ENCODE results near the gene ADAMTS6. TPM values are rescaled to one million over a fixed set of nuclear protein-coding genes. Genes with fewer than 3 reads are reported as not detected.
"Not testable (repeated sequence)": the region's sequence is repeated elsewhere in the genome, so short reads cannot be mapped to it uniquely, and the experiment has no call there.

Gene ADAMTS6
- total and polyA plus RNA-seq, 2 experiments from 2014 or later = 0.78 to 2.0 TPM

GRCh38 chr5:65382582-65382981 is 99.1 kb downstream of the ADAMTS6 start (continued):
- TF ChIP-seq ZNF462 (CRISPR knock-in tag; IDR thresholded peaks at IDR 0.05) = no peak
- TF ChIP-seq POLR2AphosphoS5 (IDR thresholded peaks at IDR 0.05; ENCODE audit: low read depth) = no peak
- no peak for TF ChIP-seq EZH2phosphoT487 (IDR thresholded peaks at IDR 0.05; ENCODE audit: unreplicated experiment)
- TF ChIP-seq STAT1 (IDR thresholded peaks at IDR 0.05; ENCODE audit: unreplicated experiment) = no peak
- TF ChIP-seq EZH2 (IDR thresholded peaks at IDR 0.05; ENCODE audit: low read depth, unreplicated experiment) = no peak
- TF ChIP-seq, protein P1, sequence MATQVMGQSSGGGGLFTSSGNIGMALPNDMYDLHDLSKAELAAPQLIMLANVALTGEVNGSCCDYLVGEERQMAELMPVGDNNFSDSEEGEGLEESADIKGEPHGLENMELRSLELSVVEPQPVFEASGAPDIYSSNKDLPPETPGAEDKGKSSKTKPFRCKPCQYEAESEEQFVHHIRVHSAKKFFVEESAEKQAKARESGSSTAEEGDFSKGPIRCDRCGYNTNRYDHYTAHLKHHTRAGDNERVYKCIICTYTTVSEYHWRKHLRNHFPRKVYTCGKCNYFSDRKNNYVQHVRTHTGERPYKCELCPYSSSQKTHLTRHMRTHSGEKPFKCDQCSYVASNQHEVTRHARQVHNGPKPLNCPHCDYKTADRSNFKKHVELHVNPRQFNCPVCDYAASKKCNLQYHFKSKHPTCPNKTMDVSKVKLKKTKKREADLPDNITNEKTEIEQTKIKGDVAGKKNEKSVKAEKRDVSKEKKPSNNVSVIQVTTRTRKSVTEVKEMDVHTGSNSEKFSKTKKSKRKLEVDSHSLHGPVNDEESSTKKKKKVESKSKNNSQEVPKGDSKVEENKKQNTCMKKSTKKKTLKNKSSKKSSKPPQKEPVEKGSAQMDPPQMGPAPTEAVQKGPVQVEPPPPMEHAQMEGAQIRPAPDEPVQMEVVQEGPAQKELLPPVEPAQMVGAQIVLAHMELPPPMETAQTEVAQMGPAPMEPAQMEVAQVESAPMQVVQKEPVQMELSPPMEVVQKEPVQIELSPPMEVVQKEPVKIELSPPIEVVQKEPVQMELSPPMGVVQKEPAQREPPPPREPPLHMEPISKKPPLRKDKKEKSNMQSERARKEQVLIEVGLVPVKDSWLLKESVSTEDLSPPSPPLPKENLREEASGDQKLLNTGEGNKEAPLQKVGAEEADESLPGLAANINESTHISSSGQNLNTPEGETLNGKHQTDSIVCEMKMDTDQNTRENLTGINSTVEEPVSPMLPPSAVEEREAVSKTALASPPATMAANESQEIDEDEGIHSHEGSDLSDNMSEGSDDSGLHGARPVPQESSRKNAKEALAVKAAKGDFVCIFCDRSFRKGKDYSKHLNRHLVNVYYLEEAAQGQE (IDR thresholded peaks at IDR 0.05; ENCODE audit: unreplicated experiment) = no peak
- TF ChIP-seq JUNB (IDR thresholded peaks at IDR 0.05; ENCODE audit: unreplicated experiment) = no peak
- TF ChIP-seq, protein P2, sequence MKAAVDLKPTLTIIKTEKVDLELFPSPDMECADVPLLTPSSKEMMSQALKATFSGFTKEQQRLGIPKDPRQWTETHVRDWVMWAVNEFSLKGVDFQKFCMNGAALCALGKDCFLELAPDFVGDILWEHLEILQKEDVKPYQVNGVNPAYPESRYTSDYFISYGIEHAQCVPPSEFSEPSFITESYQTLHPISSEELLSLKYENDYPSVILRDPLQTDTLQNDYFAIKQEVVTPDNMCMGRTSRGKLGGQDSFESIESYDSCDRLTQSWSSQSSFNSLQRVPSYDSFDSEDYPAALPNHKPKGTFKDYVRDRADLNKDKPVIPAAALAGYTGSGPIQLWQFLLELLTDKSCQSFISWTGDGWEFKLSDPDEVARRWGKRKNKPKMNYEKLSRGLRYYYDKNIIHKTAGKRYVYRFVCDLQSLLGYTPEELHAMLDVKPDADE (IDR thresholded peaks at IDR 0.05) = no peak
- TF ChIP-seq ZNF331 (CRISPR knock-in tag; IDR thresholded peaks at IDR 0.05; ENCODE audit: low read depth) = no peak
- TF ChIP-seq CREB1 (CRISPR knock-in tag; IDR thresholded peaks at IDR 0.05; ENCODE audit: low read depth) = no peak

GRCh38 chr5:65370505-65370904 is 111.2 kb downstream of the ADAMTS6 start:
- not testable (repeated sequence) for H3K4me3 Mint-ChIP-seq; H3K4me1 ChIP-seq (ENCODE audit: insufficient read depth); H3K9me3 Mint-ChIP-seq; H2AFZ ChIP-seq; H3K27ac ChIP-seq (ENCODE audit: low read depth); H3F3A ChIP-seq (replicated peaks; ENCODE audit: low read depth); H3K36me3 ChIP-seq (ENCODE audit: insufficient read depth); H3K4me3 ChIP-seq; H3K36me3 Mint-ChIP-seq (ENCODE audit: low read depth); H4K20me1 ChIP-seq (replicated peaks; ENCODE audit: insufficient read depth); H3K4me2 ChIP-seq; H3K9me2 ChIP-seq (ENCODE audit: insufficient read depth); H3K79me2 ChIP-seq (replicated peaks; ENCODE audit: insufficient read depth); H3K27ac Mint-ChIP-seq; H3K27me3 Mint-ChIP-seq (ENCODE audit: insufficient read depth, low read depth, poor library complexity); H3K27me3 ChIP-seq (ENCODE audit: insufficient read depth); ATAC-seq
- DNase-seq (ENCODE audit: low spot score) = peak; percentile 52
- H3K4me1 Mint-ChIP-seq = peaks cover 14% of the 10 kb centered on the region; the same call in 2 of the 3 replicates

Data from GM23338 (cell line).